HepG2 (cell line): ENCODE measurements around the gene SUPT4H1. TPM values are rescaled to one million over a fixed set of nuclear protein-coding genes. Genes with fewer than 3 reads are reported as not detected.

Experiments used
- ARNT ChIP-seq: fragments of 450-650 bp; IDR thresholded peaks from 2 replicates; pipeline ENCODE4 v1.6.1; 2017
- BRCA1 ChIP-seq: sonication (generic); formaldehyde crosslinking; IDR thresholded peaks from 2 replicates; pipeline ENCODE4 v1.4.0; 2020; ENCODE audit warnings: missing genetic modification reagents
- GMEB1 ChIP-seq: sonication (generic); formaldehyde crosslinking; IDR thresholded peaks from 2 replicates; pipeline ENCODE4 v1.5.1; 2020; ENCODE audit warnings: missing genetic modification reagents, mild to moderate bottlenecking, borderline replicate concordance
- KLF16 ChIP-seq, 2 experiments: sonication (generic) in 1 of 2; formaldehyde crosslinking in 1 of 2; IDR thresholded peaks; 2 replicates each; pipeline versions ENCODE4 v1.6.1 to v1.8.0; 2016 to 2023; ENCODE audit warnings: missing genetic modification reagents in 2 of 2, missing compliant biosample characterization in 1 of 2
- MAF1 ChIP-seq: sonication (generic); formaldehyde crosslinking; IDR thresholded peaks from 2 replicates; pipeline ENCODE4 v1.5.0; 2020; ENCODE audit warnings: missing genetic modification reagents, borderline replicate concordance
- MAFK ChIP-seq, 2 experiments: IDR thresholded peaks in 1 of 2; conservative IDR thresholded peaks in 1 of 2; 2 replicates each; pipeline ENCODE4 v1.6.1; 2011; ENCODE audit warnings: improper control_type of control experiment in 2 of 2, low read length in 2 of 2
- REST ChIP-seq, 2 experiments: IDR thresholded peaks; 2 replicates each; pipeline ENCODE4 v1.6.1; 2011 to 2012; ENCODE audit warnings: low read length in 2 of 2, borderline replicate concordance in 1 of 2, low read depth in 1 of 2, mild to moderate bottlenecking in 1 of 2, moderate library complexity in 1 of 2
- TOPORS ChIP-seq: sonication (generic); formaldehyde crosslinking; IDR thresholded peaks from 2 replicates; pipeline ENCODE4 v1.8.0; 2023; ENCODE audit warnings: mild to moderate bottlenecking, missing genetic modification reagents
- ZFP82 ChIP-seq: sonication (generic); formaldehyde crosslinking; IDR thresholded peaks from 2 replicates; pipeline ENCODE4 v1.5.1; 2020; ENCODE audit warnings: mild to moderate bottlenecking, missing genetic modification reagents, borderline replicate concordance
- ZNF3 ChIP-seq: IDR thresholded peaks from 2 replicates; pipeline ENCODE4 v1.7.0; 2017; ENCODE audit warnings: inconsistent platforms
- ZNF552 ChIP-seq: sonication (generic); formaldehyde crosslinking; IDR thresholded peaks from 2 replicates; pipeline ENCODE4 v1.9.0; 2022; ENCODE audit warnings: missing genetic modification reagents, mild to moderate bottlenecking, borderline replicate concordance
- ZNF598 ChIP-seq: sonication (generic); formaldehyde crosslinking; IDR thresholded peaks from 2 replicates; pipeline ENCODE4 v1.5.1; 2020; ENCODE audit warnings: mild to moderate bottlenecking, missing genetic modification reagents, borderline replicate concordance
- polyA plus RNA-seq, 8 experiments: library from polyadenylated mRNA; depleted of rRNA in 3 of 8; stranded (reverse) in 7 of 8; unstranded in 1 of 8; fragments of >200 nt; fragmentation: Illumina TruSeq in 4 of 8; extraction: Trizol in 4 of 8; gene quantifications; 2 replicates each; pipeline versions ENCODE4 v1.2.1 to v1.2.3, GENCODE V29; 2011 to 2016; ENCODE audit warnings: low read depth in 4 of 8, missing spikeins in 1 of 8, mixed read lengths in 1 of 8; ENCODE audit not compliant: insufficient read depth in 1 of 8
- total RNA-seq, 5 experiments: library from RNA; depleted of rRNA; stranded (reverse); fragments of >200 nt; fragmentation: Illumina TruSeq; extraction: Trizol; gene quantifications; 2 replicates each; pipeline ENCODE4 v1.2.3, GENCODE V29; 2016; ENCODE audit warnings: low read depth in 1 of 5
- TF ChIP-seq, protein P1 (sequence below): IDR thresholded peaks from 2 replicates; pipeline ENCODE4 v1.6.1; 2016; ENCODE audit warnings: missing genetic modification reagents, missing compliant biosample characterization

The SUPT4H1 gene
- total and polyA plus RNA-seq, 2 of the 13 experiments (the other 11 are each of a cell fraction or from before 2014, with no cell fraction given) = 155 to 244 TPM

GRCh38 chr17:58380207-58381123 lies 28.5 kb upstream of the SUPT4H1 start (continued):
- TF ChIP-seq BRCA1 (CRISPR knock-in tag) = no peak
- no peak for TF ChIP-seq GMEB1 (CRISPR knock-in tag)
- TF ChIP-seq, protein P1, sequence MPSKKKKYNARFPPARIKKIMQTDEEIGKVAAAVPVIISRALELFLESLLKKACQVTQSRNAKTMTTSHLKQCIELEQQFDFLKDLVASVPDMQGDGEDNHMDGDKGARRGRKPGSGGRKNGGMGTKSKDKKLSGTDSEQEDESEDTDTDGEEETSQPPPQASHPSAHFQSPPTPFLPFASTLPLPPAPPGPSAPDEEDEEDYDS (CRISPR knock-in tag) = no peak
- TF ChIP-seq REST (IDR thresholded peaks at IDR 0.05; ENCODE audit: borderline replicate concordance in 1 of 2, low read depth in 1 of 2, low read length in 2 of 2) = no peak
- TF ChIP-seq KLF16 (CRISPR knock-in tag; IDR thresholded peaks at IDR 0.05) = no peak
- TF ChIP-seq ZNF552 (CRISPR knock-in tag) = no peak
- TF ChIP-seq TOPORS (CRISPR knock-in tag) = no peak
- TF ChIP-seq ZNF3 = no peak
- TF ChIP-seq MAFK (conservative IDR thresholded peaks at IDR 0.05 in 1 of 2, IDR thresholded peaks at IDR 0.05 in 1 of 2; ENCODE audit: low read length in 2 of 2) = no peak
- no peak for TF ChIP-seq ARNT
- TF ChIP-seq ZFP82 (CRISPR knock-in tag) = no peak
- TF ChIP-seq MAF1 (CRISPR knock-in tag) = 0 out of 2 replicates have a peak, but pooled peaks have one; percentile 69
- peak; percentile 16; the same call in 1 of the 2 replicates for TF ChIP-seq ZNF598 (CRISPR knock-in tag)
- TF ChIP-seq, all 625 proteins: peak for 43
